HG03196 (cell line): ENCODE data around the gene BCL10.
A peak's percentile ranks its signal among the peaks of the same experiment; 100 is the strongest.
"Not testable (repeated sequence)": the region's sequence is repeated elsewhere in the genome, so short reads cannot be mapped to it uniquely, and the experiment has no call there.

ENCODE experiments used
- ATAC-seq: cut with Tn5 transposase; IDR thresholded peaks from one replicate; pipeline ENCODE4 v1.9.1; 2021; ENCODE audit not compliant: unreplicated experiment

Gene BCL10

GRCh38 chr1:85268801-85269585 is 7.4 kb downstream of the BCL10 start:
- ATAC-seq = no peak

- no peak for ATAC-seq
These were observed 9.1 kb downstream of the BCL10 start for GRCh38 chr1:85267313-85267712.

- ATAC-seq = no peak
These were observed 12.3 kb downstream of the BCL10 start for GRCh38 chr1:85264150-85264549.

GRCh38 chr1:85262985-85263384 is 13.4 kb downstream of the BCL10 start:
- ATAC-seq = no peak

- no peak for ATAC-seq
These were observed 16.5 kb downstream of the BCL10 start for GRCh38 chr1:85259912-85260274.

GRCh38 chr1:85259118-85259911 is 17.1 kb downstream of the BCL10 start, which contains the start of gene C1orf52:
Gene C1orf52 (minus strand): TSS chr1:85259662. CDS start chr1:85259633, 29 bp downstream.
- peak; percentile 99 for ATAC-seq

GRCh38 chr1:85258536-85259117 is 17.8 kb downstream of the BCL10 start:
- ATAC-seq = no peak

- not testable (repeated sequence) for ATAC-seq
These were observed 27.4 kb downstream of the BCL10 start for GRCh38 chr1:85249042-85249441.

GRCh38 chr1:85245891-85246290 is 30.5 kb downstream of the BCL10 start:
- ATAC-seq = no peak

- no peak for ATAC-seq
These were observed 31.0 kb downstream of the BCL10 start for GRCh38 chr1:85245456-85245855.

GRCh38 chr1:85244271-85245061 is 32.0 kb downstream of the BCL10 start:
- no peak for ATAC-seq

- ATAC-seq = no peak
These were observed 33.1 kb downstream of the BCL10 start for GRCh38 chr1:85243372-85243771.

GRCh38 chr1:85240643-85241042 is 35.8 kb downstream of the BCL10 start:
- no peak for ATAC-seq

GRCh38 chr1:85240174-85240601 is 36.2 kb downstream of the BCL10 start:
- ATAC-seq = no peak

GRCh38 chr1:85237613-85238012 is 38.8 kb downstream of the BCL10 start:
- ATAC-seq = no peak

GRCh38 chr1:85230305-85230977 is 46.0 kb downstream of the BCL10 start:
- no peak for ATAC-seq

GRCh38 chr1:85229574-85230097 is 46.8 kb downstream of the BCL10 start:
- no peak for ATAC-seq

- no peak for ATAC-seq
These were observed 47.5 kb downstream of the BCL10 start for GRCh38 chr1:85228972-85229371.

GRCh38 chr1:85225624-85226380 is 50.6 kb downstream of the BCL10 start:
- no peak for ATAC-seq
